Panc1 (cell line): ENCODE results near the gene EPN2. TPM values are rescaled to one million over a fixed set of nuclear protein-coding genes. Genes with fewer than 3 reads are reported as not detected.

Experiments
- ATAC-seq: fragments of 200-7000 bp; cut with Tn5 transposase; 2 replicates; pipeline ENCODE4 v1.9.1; 2020; ENCODE audit warnings: mild to moderate bottlenecking, moderate library complexity
- BruUV-seq: library from RNA; stranded (reverse); fragments of 400-500 nt; replicated peaks from 2 replicates; lab custom pipeline; 2021; lab: Mats Ljungman, UMichigan
- CTCF ChIA-PET: fragments of 300-600 bp; sonication (Branson Sonifier 250); formaldehyde crosslinking; loops from one replicate; lab custom pipeline; 2022; ENCODE audit warnings: antibody characterized with exemption; lab: Charles Lee
- POLR2A ChIA-PET: fragments of 300-600 bp; sonication (Branson Sonifier 250); formaldehyde crosslinking; loops from one replicate; lab custom pipeline; 2022; ENCODE audit warnings: antibody characterized with exemption; lab: Charles Lee
- DNase-seq: peaks from one replicate; pipeline ENCODE4 v3.0.0-alpha.2; 2010; ENCODE audit warnings: low read depth, low spot score
- H3K27ac ChIP-seq: 2 replicates; pipeline ENCODE4 v1.5.1; 2011; ENCODE audit warnings: mild to moderate bottlenecking, low read length, inconsistent platforms
- H3K27me3 ChIP-seq: fragments of 200-500 bp; sonication (Bioruptor generic); 2 replicates; pipeline ENCODE4 v1.6.0; 2014; ENCODE audit warnings: low read length, inconsistent platforms; ENCODE audit not compliant: control insufficient read depth, insufficient read depth
- H3K36me3 ChIP-seq: fragments of 200-500 bp; sonication (Bioruptor generic); 2 replicates; pipeline ENCODE4 v1.5.1; 2014; ENCODE audit warnings: inconsistent platforms, mild to moderate bottlenecking, low read length, moderate library complexity; ENCODE audit not compliant: control insufficient read depth, insufficient read depth
- H3K4me1 ChIP-seq: 2 replicates; pipeline ENCODE4 v1.5.1; 2011; ENCODE audit warnings: inconsistent platforms, mild to moderate bottlenecking, low read length, moderate library complexity; ENCODE audit not compliant: control insufficient read depth, insufficient read depth
- H3K4me3 ChIP-seq, 2 experiments: 2 replicates each; pipeline ENCODE4 v1.5.1; 2011 to 2012; ENCODE audit warnings: low read depth in 2 of 2, low read length in 2 of 2, mild to moderate bottlenecking in 2 of 2, inconsistent platforms in 1 of 2, moderate library complexity in 1 of 2
- H3K9me3 ChIP-seq: fragments of 200-500 bp; sonication (Bioruptor generic); 2 replicates; pipeline ENCODE4 v1.5.1; 2014; ENCODE audit warnings: low read depth, mild to moderate bottlenecking, inconsistent platforms, low read length, moderate library complexity; ENCODE audit not compliant: control insufficient read depth, insufficient read depth
- POLR2AphosphoS5 ChIP-seq: IDR thresholded peaks from 2 replicates; pipeline ENCODE4 v1.6.1; 2012; ENCODE audit warnings: mild to moderate bottlenecking, low read depth, low read length, moderate library complexity
- SIN3A ChIP-seq: IDR thresholded peaks from 2 replicates; pipeline ENCODE4 v1.6.1; 2012; ENCODE audit warnings: low read depth, mild to moderate bottlenecking, low read length, moderate library complexity, borderline replicate concordance; ENCODE audit not compliant: insufficient read depth
- TCF7L2 ChIP-seq: IDR thresholded peaks from 2 replicates; pipeline ENCODE4 v1.6.1; 2011; ENCODE audit warnings: mild to moderate bottlenecking, low read depth, low read length, inconsistent platforms
- in situ Hi-C: cut with HindIII; loops from 2 replicates; pipeline ENCODE4 v1.10.0; 2016; ENCODE audit warnings: low sequenced_read_pairs, low pct_unique_long_range_greater_than_20kb
- intact Hi-C: fragments of 100-400 bp; cut with micrococcal nuclease; formaldehyde crosslinking; loops from one replicate; pipeline ENCODE4 v1.10.0; 2022; ENCODE audit not compliant: unreplicated experiment
- total RNA-seq: library from RNA; stranded (reverse); gene quantifications from one replicate; pipeline ENCODE4 v1.2.1, GENCODE V29; 2021; ENCODE audit not compliant: unreplicated experiment
- TF ChIP-seq, protein P1 (sequence below): fragments of 450-650 bp; IDR thresholded peaks from 2 replicates; pipeline ENCODE4 v1.5.1; 2017; ENCODE audit warnings: mild to moderate bottlenecking
- TF ChIP-seq, protein P2 (sequence below), 2 experiments: IDR thresholded peaks; 2 replicates each; pipeline ENCODE4 v1.6.1; 2011 to 2012; ENCODE audit warnings: low read depth in 2 of 2, control low read depth in 1 of 2, low read length in 1 of 2, mild to moderate bottlenecking in 1 of 2, moderate library complexity in 1 of 2; ENCODE audit not compliant: insufficient read depth in 1 of 2

The EPN2 gene
- total RNA-seq, 1 experiment from 2014 or later, result 35.0 TPM

DNA sequence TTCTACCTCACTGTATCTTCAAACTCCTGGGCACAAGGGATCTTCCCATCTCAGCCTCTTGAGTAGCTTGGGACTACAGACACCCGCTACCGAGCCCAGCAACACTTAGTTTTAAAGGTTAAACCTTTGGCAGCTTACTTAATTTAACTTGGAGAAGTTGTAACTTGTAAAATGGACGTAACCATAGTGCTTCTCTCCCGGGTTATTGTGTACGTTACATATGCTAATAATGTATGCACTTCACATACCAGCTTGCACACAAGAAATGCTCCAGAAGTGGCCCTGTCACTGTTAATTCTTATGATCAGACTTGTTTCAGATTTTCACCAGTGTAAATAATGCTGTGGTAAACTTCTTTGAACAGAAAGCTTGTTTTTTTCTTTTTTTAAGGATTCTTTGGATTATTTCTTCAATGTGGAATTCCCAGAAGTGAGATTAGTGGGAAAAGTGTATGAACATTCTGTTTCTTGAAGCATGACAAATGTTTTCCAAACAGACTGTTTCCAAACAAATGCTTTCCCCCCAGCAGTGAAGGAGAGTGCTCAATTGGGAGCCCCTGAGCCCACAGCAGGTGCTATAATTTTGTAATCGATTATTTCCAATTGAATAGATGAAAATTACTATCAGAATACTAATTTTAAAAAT lies 61.5 kb downstream of the EPN2 start:
- no TSS peak for BruUV-seq
- no peak overlapping the region for H3K4me3 ChIP-seq
- ChIA-PET CTCF (no interaction called here), POLR2A (no interaction called here)
- H3K4me1 ChIP-seq, result no peaks in the 10 kb centered on the region; the same call in 1 of the 2 replicates
- intact Hi-C loops (no loop called here), in situ Hi-C loops (no loop called here)
- H3K36me3 ChIP-seq, result no peaks in the 10 kb centered on the region
- DNase-seq (no peak), ATAC-seq (no peak)
- H3K27me3 ChIP-seq, result no peaks in the 10 kb centered on the region
- H3K9me3 ChIP-seq, result no peaks in the 10 kb centered on the region
- no peak overlapping the region for H3K27ac ChIP-seq
- TF ChIP-seq POLR2AphosphoS5 (no peak), TCF7L2 (no peak), SIN3A (no peak)
- TF ChIP-seq, protein P1, sequence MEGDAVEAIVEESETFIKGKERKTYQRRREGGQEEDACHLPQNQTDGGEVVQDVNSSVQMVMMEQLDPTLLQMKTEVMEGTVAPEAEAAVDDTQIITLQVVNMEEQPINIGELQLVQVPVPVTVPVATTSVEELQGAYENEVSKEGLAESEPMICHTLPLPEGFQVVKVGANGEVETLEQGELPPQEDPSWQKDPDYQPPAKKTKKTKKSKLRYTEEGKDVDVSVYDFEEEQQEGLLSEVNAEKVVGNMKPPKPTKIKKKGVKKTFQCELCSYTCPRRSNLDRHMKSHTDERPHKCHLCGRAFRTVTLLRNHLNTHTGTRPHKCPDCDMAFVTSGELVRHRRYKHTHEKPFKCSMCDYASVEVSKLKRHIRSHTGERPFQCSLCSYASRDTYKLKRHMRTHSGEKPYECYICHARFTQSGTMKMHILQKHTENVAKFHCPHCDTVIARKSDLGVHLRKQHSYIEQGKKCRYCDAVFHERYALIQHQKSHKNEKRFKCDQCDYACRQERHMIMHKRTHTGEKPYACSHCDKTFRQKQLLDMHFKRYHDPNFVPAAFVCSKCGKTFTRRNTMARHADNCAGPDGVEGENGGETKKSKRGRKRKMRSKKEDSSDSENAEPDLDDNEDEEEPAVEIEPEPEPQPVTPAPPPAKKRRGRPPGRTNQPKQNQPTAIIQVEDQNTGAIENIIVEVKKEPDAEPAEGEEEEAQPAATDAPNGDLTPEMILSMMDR, result no peak
- TF ChIP-seq, protein P2, sequence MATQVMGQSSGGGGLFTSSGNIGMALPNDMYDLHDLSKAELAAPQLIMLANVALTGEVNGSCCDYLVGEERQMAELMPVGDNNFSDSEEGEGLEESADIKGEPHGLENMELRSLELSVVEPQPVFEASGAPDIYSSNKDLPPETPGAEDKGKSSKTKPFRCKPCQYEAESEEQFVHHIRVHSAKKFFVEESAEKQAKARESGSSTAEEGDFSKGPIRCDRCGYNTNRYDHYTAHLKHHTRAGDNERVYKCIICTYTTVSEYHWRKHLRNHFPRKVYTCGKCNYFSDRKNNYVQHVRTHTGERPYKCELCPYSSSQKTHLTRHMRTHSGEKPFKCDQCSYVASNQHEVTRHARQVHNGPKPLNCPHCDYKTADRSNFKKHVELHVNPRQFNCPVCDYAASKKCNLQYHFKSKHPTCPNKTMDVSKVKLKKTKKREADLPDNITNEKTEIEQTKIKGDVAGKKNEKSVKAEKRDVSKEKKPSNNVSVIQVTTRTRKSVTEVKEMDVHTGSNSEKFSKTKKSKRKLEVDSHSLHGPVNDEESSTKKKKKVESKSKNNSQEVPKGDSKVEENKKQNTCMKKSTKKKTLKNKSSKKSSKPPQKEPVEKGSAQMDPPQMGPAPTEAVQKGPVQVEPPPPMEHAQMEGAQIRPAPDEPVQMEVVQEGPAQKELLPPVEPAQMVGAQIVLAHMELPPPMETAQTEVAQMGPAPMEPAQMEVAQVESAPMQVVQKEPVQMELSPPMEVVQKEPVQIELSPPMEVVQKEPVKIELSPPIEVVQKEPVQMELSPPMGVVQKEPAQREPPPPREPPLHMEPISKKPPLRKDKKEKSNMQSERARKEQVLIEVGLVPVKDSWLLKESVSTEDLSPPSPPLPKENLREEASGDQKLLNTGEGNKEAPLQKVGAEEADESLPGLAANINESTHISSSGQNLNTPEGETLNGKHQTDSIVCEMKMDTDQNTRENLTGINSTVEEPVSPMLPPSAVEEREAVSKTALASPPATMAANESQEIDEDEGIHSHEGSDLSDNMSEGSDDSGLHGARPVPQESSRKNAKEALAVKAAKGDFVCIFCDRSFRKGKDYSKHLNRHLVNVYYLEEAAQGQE (IDR thresholded peaks at IDR 0.05; ENCODE audit: insufficient read depth in 1 of 2, low read depth in 2 of 2, low read length in 1 of 2), result no peak

DNA sequence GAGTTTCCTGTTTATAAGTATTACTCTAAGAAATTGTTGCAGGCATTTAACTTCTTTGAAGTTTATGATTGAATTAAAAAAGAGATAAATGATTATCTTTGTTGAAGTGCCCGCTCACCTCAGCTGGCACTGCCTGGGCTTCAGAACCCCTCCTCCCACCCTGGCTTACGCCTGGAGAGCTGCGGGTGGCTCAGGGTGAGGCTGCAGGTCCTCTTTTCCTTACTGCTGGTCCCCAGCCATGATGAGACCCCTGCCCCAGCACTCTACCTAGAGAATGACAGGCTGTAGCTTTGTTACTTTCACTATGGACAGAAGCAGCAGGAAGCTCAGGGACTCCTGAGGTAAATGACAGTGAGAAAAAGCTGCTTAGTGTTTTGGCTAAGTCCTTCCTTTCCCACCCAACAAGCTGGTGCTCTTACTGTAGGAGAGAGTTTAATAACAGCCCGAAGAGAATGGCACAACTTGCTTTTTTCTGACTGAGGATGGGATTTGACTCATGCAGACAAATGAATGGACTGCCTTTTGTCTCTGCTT lies 62.1 kb downstream of the EPN2 start:
- Histone ChIP-seq H3K27ac (no peak overlapping the region), H3K27me3 (no peaks in the 10 kb centered on the region), H3K36me3 (no peaks in the 10 kb centered on the region), H3K4me3 (no peak overlapping the region), H3K9me3 (no peaks in the 10 kb centered on the region), H3K4me1 (no peaks in the 10 kb centered on the region; the same call in 1 of the 2 replicates)
- CTCF ChIA-PET, result no interaction called here
- DNase-seq (no peak), ATAC-seq (no peak)
- in situ Hi-C loops, result no loop called here
- BruUV-seq, result no TSS peak
- TF ChIP-seq SIN3A, result no peak
- POLR2A ChIA-PET, result no interaction called here
- intact Hi-C loops, result no loop called here

DNA sequence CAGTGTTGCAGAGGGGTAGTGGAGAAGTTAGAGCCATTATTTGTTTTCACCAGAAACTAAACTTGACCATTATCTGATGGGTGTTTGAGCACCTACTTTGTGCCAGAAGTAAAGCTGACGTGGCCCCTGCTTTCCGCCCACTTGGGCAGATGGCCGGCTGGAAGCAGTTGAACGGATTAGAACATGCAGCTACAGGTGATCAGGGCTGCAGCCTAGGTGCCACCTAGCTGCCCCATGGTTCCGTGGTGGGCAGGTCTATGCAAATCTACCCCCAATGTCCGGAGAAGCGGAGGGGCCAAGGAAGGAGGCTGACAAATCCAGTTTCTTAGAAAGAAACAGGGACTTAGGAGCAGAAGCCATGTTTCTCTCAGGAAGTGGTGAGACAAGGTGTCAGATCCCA lies 62.7 kb downstream of the EPN2 start:
- POLR2A ChIA-PET, result no interaction called here
- in situ Hi-C loops, result no loop called here
- no peak for ATAC-seq

More for the DNA sequence above, 62.7 kb downstream of the EPN2 start:
- intact Hi-C loops, result no loop called here
- Histone ChIP-seq H3K4me1 (no peaks in the 10 kb centered on the region; the same call in 1 of the 2 replicates), H3K9me3 (no peaks in the 10 kb centered on the region), H3K27me3 (no peaks in the 10 kb centered on the region), H3K36me3 (no peaks in the 10 kb centered on the region), H3K27ac (no peak overlapping the region), H3K4me3 (no peak overlapping the region)
- no peak for DNase-seq
- CTCF ChIA-PET, result no interaction called here
- BruUV-seq, result no TSS peak
- TF ChIP-seq, protein P1, result no peak
- TF ChIP-seq SIN3A (no peak), POLR2AphosphoS5 (no peak), TCF7L2 (no peak)
- TF ChIP-seq, protein P2 (IDR thresholded peaks at IDR 0.05; ENCODE audit: insufficient read depth in 1 of 2, low read depth in 2 of 2, low read length in 1 of 2), result no peak
